ENCODE measurements around the gene SUCO. TPM values are rescaled to one million over a fixed set of nuclear protein-coding genes. Genes with fewer than 3 reads are reported as not detected.

SUCO gene
- total RNA-seq, 4 donors from 2014 or later: 39.7 to 129 (median 93.9) TPM

- Histone ChIP-seq H3K4me3 (no peak overlapping the region), H3K36me3 (no peaks in the 10 kb centered on the region), H3K9me3 (no peaks in the 10 kb centered on the region), H3K27me3 (no peaks in the 10 kb centered on the region), H3K4me1 (no peaks in the 10 kb centered on the region), H3K27ac (no peak overlapping the region)
- DNase-seq: no peak
- intact Hi-C loops (cut with DNase I; ENCODE audit: low total_unique reads): no loop called here
- TF ChIP-seq POLR2A (IDR thresholded peaks at IDR 0.05): no peak
- TF ChIP-seq, protein P1, sequence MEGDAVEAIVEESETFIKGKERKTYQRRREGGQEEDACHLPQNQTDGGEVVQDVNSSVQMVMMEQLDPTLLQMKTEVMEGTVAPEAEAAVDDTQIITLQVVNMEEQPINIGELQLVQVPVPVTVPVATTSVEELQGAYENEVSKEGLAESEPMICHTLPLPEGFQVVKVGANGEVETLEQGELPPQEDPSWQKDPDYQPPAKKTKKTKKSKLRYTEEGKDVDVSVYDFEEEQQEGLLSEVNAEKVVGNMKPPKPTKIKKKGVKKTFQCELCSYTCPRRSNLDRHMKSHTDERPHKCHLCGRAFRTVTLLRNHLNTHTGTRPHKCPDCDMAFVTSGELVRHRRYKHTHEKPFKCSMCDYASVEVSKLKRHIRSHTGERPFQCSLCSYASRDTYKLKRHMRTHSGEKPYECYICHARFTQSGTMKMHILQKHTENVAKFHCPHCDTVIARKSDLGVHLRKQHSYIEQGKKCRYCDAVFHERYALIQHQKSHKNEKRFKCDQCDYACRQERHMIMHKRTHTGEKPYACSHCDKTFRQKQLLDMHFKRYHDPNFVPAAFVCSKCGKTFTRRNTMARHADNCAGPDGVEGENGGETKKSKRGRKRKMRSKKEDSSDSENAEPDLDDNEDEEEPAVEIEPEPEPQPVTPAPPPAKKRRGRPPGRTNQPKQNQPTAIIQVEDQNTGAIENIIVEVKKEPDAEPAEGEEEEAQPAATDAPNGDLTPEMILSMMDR (IDR thresholded peaks at IDR 0.05): no peak
Observed at GRCh38 chr1:172536256-172536655, 3.3 kb downstream of the SUCO start.

GRCh38 chr1:172537366-172537765 is 4.4 kb downstream of the SUCO start:
- H3K4me3 ChIP-seq: no peak overlapping the region
- H3K27ac ChIP-seq: no peak overlapping the region
- TF ChIP-seq, protein P1 (IDR thresholded peaks at IDR 0.05): no peak
- TF ChIP-seq POLR2A (IDR thresholded peaks at IDR 0.05): no peak
- intact Hi-C loops (cut with DNase I; ENCODE audit: low total_unique reads): no loop called here
- no peaks in the 10 kb centered on the region for H3K27me3 ChIP-seq
- no peaks in the 10 kb centered on the region for H3K4me1 ChIP-seq
- H3K9me3 ChIP-seq: no peaks in the 10 kb centered on the region
- no peak for DNase-seq
- H3K36me3 ChIP-seq: no peaks in the 10 kb centered on the region

DNA sequence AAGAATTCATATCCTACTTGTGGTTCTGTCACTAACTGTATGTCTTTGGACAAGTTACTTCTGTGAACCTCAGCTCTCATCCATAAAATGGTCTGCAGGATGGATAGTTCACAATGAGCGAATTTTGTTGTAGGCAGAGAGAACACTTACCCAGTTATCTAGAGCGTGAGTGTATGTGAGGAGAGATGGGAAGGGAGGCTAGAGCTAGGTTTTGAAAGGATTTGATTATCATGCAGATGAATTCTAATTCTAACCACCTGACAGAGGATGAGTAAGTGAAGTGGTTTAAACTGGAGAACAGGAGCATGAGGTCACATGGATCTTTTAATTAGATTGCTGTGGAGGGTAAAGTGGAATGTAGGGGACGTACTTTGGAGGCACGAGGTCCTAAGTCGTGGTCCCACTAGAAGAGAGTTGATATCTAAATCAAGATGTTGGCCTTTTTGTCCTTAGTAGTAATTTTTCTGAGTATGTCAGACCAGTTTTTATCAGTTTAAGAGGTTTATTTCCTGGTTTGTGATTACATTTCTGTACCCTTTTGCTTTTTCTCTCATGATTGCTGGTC is 5.0 kb downstream of the SUCO start:
- H3K36me3 ChIP-seq: no peaks in the 10 kb centered on the region
- H3K4me1 ChIP-seq: no peaks in the 10 kb centered on the region

DNA sequence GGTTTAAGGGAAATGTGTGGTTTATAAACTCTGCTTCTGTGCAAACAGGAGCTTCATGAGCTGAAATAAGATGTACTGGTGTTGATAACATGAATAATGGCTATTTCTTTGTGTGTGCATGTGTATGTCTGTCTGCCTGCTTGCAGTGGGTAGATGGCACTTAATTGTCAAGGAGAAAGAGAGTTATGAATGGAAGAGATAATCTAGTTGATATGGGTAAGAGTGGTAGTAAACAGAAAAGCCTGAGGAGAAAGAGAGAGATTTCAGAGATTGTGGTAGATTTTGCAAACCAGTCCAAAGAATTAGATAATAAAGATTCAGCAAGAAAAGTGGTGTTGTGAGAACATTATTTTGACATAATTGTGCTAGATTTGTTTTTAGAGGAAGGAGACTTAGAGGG is 7.7 kb downstream of the SUCO start:
- no peaks in the 10 kb centered on the region for H3K36me3 ChIP-seq
- H3K4me3 ChIP-seq: no peak overlapping the region
- H3K4me1 ChIP-seq: peaks cover 0 to 4% of the 10 kb centered on the region in 2 donors
- H3K9me3 ChIP-seq: no peaks in the 10 kb centered on the region
- intact Hi-C loops (cut with DNase I; ENCODE audit: low total_unique reads): no loop called here
- no peaks in the 10 kb centered on the region for H3K27me3 ChIP-seq
- no peak overlapping the region for H3K27ac ChIP-seq
- no peak for TF ChIP-seq POLR2A (IDR thresholded peaks at IDR 0.05)
- TF ChIP-seq, protein P1 (IDR thresholded peaks at IDR 0.05): no peak
- DNase-seq: no peak

More for the DNA sequence above, 5.0 kb downstream of the SUCO start:
- Histone ChIP-seq H3K4me3 (no peak overlapping the region), H3K9me3 (no peaks in the 10 kb centered on the region), H3K27me3 (no peaks in the 10 kb centered on the region), H3K27ac (no peak overlapping the region)
- TF ChIP-seq POLR2A (IDR thresholded peaks at IDR 0.05): no peak
- TF ChIP-seq, protein P1 (IDR thresholded peaks at IDR 0.05): no peak
- DNase-seq: no peak
- intact Hi-C loops (cut with DNase I; ENCODE audit: low total_unique reads): no loop called here

DNA sequence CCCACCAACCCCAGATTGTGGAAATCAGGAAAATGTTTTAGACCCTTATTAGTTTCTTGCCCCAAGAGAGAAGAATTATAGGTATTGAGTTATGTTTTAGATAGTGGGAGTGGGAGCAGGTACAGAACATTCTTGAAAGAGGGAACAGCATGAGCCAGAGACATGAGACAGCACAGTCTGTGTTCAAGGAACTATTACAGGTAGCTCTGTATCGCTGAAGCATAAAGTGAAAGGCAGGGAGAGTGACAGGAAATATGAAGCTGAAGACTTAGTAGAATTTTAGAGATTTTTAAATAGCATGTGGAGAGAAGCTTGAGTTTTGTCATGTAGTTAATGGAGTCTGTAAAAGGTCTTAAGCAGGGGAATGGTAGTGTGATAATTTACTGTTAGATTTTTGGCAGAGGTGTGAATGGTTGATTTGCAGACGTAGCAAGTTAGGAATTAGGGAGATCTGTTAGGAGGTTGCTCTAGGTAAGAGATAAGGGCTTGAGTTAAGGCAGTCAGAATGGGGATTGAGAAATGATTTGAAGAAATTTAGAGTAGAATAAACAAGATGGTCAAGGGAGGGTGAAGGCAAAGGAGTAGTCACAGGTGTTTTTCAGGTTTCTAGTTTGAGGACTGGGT is 11.6 kb downstream of the SUCO start:
- DNase-seq: no peak
- Histone ChIP-seq H3K4me1 (peaks cover 0 to 4% of the 10 kb centered on the region in 2 donors), H3K27me3 (no peaks in the 10 kb centered on the region), H3K4me3 (no peak overlapping the region), H3K27ac (no peak overlapping the region), H3K36me3 (no peaks in the 10 kb centered on the region), H3K9me3 (no peaks in the 10 kb centered on the region)
- intact Hi-C loops (cut with DNase I; ENCODE audit: low total_unique reads): no loop called here
- TF ChIP-seq, protein P1 (IDR thresholded peaks at IDR 0.05): no peak
- no peak for TF ChIP-seq POLR2A (IDR thresholded peaks at IDR 0.05)

All from uterus (tissue), 4 donors.